ENCODE results near the gene NTRK3. TPM values are rescaled to one million over a fixed set of nuclear protein-coding genes. Genes with fewer than 3 reads are reported as not detected.

The NTRK3 gene
- total RNA-seq, 2 experiments from 2014 or later = not detected

DNA sequence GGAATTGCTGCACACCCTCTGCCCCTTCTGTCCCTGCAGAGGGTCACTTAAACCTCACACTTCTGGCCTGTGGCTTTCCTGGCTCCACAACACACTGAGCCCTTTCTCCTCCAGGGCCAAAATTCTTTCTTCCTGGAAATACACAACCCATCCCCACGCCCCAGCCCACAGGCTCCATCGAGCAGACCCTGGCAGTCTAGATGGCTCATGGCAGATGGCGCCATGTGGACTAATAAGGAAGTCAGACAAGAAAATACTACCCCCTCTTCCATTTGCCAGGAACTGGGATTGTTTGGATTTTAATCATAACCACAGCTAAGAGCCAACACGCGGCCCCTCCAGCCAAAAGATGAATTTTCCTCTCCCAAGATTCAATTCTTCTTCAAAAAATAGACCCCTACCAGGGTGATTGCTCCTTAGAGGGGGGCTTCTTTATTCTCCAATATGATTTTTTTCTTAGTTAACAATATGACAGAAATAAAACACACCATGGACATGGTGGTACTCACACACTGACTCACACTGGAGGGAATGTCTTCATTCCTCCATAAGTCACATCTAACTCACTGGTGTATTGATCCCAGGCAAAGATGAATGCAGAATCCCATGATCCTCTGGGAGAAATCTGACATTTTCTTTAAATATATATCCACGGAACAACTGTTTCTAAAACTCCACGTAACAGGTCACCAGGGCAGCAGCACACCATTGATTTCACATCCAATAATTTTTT lies 111.5 kb downstream of the NTRK3 start:
- Mint-ChIP-seq H3K27me3 (peaks cover 1% of the 10 kb centered on the region), H3K27ac (no peak overlapping the region), H3K9me3 (no peaks in the 10 kb centered on the region), H3K36me3 (ENCODE audit: low read depth) (no peaks in the 10 kb centered on the region), H3K4me1 (ENCODE audit: low read depth) (no peaks in the 10 kb centered on the region), H3K4me3 (no peak overlapping the region)
- ChIA-PET CTCF (no interaction called here), POLR2A (no interaction called here)
- intact Hi-C loops (cut with micrococcal nuclease) = no loop called here
- DNase-seq (no peak), ATAC-seq (no peak)
- TF ChIP-seq, protein P1, sequence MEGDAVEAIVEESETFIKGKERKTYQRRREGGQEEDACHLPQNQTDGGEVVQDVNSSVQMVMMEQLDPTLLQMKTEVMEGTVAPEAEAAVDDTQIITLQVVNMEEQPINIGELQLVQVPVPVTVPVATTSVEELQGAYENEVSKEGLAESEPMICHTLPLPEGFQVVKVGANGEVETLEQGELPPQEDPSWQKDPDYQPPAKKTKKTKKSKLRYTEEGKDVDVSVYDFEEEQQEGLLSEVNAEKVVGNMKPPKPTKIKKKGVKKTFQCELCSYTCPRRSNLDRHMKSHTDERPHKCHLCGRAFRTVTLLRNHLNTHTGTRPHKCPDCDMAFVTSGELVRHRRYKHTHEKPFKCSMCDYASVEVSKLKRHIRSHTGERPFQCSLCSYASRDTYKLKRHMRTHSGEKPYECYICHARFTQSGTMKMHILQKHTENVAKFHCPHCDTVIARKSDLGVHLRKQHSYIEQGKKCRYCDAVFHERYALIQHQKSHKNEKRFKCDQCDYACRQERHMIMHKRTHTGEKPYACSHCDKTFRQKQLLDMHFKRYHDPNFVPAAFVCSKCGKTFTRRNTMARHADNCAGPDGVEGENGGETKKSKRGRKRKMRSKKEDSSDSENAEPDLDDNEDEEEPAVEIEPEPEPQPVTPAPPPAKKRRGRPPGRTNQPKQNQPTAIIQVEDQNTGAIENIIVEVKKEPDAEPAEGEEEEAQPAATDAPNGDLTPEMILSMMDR (IDR thresholded peaks at IDR 0.05) = no peak

DNA sequence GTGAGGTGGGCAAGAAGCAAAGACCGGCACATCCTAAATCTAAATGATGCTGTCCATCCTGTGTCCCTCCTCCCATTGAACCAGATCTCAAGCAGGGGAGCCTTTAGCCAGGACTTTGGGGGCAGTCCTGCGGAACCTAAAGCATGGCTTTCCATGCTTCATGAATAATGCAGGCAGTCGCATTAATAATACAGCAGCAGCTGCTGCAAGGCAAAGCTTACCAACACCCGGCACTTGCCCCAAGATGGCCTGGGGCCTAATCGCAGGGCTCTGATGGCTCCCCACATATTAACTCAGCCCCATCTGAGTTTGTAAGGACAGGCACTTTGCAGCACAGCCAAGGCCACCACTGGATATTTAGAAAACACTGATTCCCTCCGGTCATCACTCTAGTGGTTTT lies 114.4 kb downstream of the NTRK3 start:
- ChIA-PET CTCF (no interaction called here), POLR2A (no interaction called here)
- DNase-seq (no peak), ATAC-seq (no peak)
- Mint-ChIP-seq H3K9me3 (no peaks in the 10 kb centered on the region), H3K27ac (no peak overlapping the region), H3K4me3 (no peak overlapping the region), H3K4me1 (ENCODE audit: low read depth) (no peaks in the 10 kb centered on the region), H3K27me3 (peaks cover 2% of the 10 kb centered on the region), H3K36me3 (ENCODE audit: low read depth) (no peaks in the 10 kb centered on the region)
- intact Hi-C loops (cut with micrococcal nuclease) = no loop called here
- TF ChIP-seq, protein P1 (IDR thresholded peaks at IDR 0.05) = no peak

DNA sequence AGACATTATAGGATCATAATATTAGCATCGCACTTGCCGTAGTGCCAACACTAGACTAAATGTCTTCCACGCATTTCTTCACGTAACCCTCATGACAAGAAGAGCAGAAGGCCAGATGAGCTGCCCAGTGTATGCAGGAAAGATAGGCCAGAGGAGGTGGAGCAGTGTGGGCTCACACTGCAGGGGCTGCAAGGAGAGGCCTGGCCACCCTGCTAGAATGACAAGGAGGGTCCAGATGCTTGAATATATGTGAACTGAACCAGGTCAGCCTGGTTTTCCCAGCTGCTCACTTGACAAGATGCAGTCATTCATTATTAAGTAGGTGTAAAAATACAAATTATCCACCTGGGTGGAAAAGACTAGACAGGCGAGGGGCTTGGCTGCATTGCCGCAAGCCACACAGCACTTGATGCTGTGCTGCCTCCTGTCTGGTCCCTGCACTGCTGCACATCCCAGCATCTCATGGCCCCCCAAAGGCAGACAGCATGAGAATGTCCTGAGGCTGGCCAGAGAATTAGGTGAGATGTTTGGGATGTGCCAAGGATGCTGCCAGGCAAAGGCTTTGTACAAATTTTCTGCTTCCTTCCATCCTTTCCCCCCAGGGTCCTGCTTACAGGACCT lies 115.2 kb downstream of the NTRK3 start:
- DNase-seq (no peak), ATAC-seq (no peak)
- TF ChIP-seq, protein P1 (IDR thresholded peaks at IDR 0.05) = no peak
- Mint-ChIP-seq H3K9me3 (no peaks in the 10 kb centered on the region), H3K36me3 (ENCODE audit: low read depth) (no peaks in the 10 kb centered on the region), H3K4me1 (ENCODE audit: low read depth) (no peaks in the 10 kb centered on the region), H3K27me3 (peaks cover 2% of the 10 kb centered on the region), H3K4me3 (no peak overlapping the region), H3K27ac (no peak overlapping the region)
- intact Hi-C loops (cut with micrococcal nuclease) = no loop called here
- ChIA-PET POLR2A (interaction anchor here (0.6 kb wide), 1 partner anchor 87 kb away, joined by 3 read pairs; no protein-coding TSS in a partner anchor), CTCF (no interaction called here)

DNA sequence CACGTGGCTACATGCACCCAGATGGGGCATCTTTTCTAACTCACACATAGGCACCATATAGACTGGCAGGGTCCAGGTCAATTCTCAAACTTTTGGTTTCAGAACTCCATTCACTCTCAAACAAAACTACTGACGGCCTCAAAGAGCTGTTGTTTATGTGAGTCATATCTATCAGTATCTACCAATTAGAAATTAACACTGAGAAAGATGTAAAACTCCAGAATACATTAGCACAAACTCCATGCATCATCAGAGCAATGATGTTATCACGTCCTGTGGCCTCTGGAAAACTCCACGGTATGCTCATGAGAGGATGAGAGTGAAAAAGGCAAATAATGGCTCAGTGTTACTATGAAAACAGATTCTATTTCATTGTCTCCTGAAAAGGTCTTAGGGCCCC lies 116.1 kb downstream of the NTRK3 start:
- CTCF ChIA-PET = no interaction called here
- no peaks in the 10 kb centered on the region for H3K36me3 Mint-ChIP-seq (ENCODE audit: low read depth)

DNA sequence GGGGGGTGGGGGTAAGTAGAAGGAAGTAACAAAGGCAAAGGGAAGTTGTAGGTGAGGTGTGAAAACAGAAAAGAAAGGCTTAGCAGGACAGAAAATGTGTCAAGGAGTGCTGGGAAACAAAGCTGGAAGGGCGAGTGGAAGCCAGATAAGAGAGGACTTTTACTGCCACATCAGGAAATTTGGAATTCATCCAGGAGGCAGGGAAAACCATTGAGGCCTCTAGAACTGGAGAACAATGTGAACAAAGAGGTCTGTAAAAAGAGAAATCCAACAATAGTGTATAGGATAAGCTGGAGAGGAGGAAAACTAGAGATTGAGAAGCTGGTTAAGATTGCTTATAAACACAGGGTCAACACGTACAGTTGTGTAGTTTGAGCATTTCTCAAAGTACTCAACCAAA lies 116.6 kb downstream of the NTRK3 start:
- no peak overlapping the region for H3K27ac Mint-ChIP-seq
- TF ChIP-seq, protein P1 (IDR thresholded peaks at IDR 0.05) = no peak

More for the DNA sequence above, 116.1 kb downstream of the NTRK3 start:
- no peak for ATAC-seq
- TF ChIP-seq, protein P1 (IDR thresholded peaks at IDR 0.05) = no peak
- intact Hi-C loops (cut with micrococcal nuclease) = no loop called here
- Mint-ChIP-seq H3K9me3 (no peaks in the 10 kb centered on the region), H3K27me3 (peaks cover 2% of the 10 kb centered on the region), H3K4me3 (no peak overlapping the region), H3K27ac (no peak overlapping the region), H3K4me1 (ENCODE audit: low read depth) (no peaks in the 10 kb centered on the region)
- POLR2A ChIA-PET = no interaction called here
- no peak for DNase-seq

More for the DNA sequence above, 116.6 kb downstream of the NTRK3 start:
- Mint-ChIP-seq H3K36me3 (ENCODE audit: low read depth) (no peaks in the 10 kb centered on the region), H3K4me1 (ENCODE audit: low read depth) (no peaks in the 10 kb centered on the region), H3K27me3 (peaks cover 2% of the 10 kb centered on the region), H3K9me3 (no peaks in the 10 kb centered on the region), H3K4me3 (no peak overlapping the region)
- POLR2A ChIA-PET = no interaction called here
- DNase-seq (no peak), ATAC-seq (no peak)
- intact Hi-C loops (cut with micrococcal nuclease) = no loop called here
- CTCF ChIA-PET = no interaction called here
